HG02852 (cell line): ENCODE results near the gene OR10H5.
"Not testable (repeated sequence)": the region's sequence is repeated elsewhere in the genome, so short reads cannot be mapped to it uniquely, and the experiment has no call there.

Experiments used
- ATAC-seq: cut with Tn5 transposase; IDR thresholded peaks from one replicate; pipeline ENCODE4 v1.9.1; 2021; ENCODE audit warnings: mild to moderate bottlenecking, moderate library complexity; ENCODE audit not compliant: unreplicated experiment

Gene OR10H5

GRCh38 chr19:15811476-15811875, 24.0 kb downstream of the OR10H5 start:
- no peak for ATAC-seq

GRCh38 chr19:15812060-15812722, 24.7 kb downstream of the OR10H5 start:
- no peak for ATAC-seq

- no peak for ATAC-seq
Observed at GRCh38 chr19:15813916-15814315, 26.5 kb downstream of the OR10H5 start.

- no peak for ATAC-seq
Observed at GRCh38 chr19:15815306-15815705, 27.8 kb downstream of the OR10H5 start, which contains the start of gene OR10H1. OR10H1 (minus strand) TSS chr19:15815664; CDS start chr19:15808037, 7,627 bp downstream.

GRCh38 chr19:15820646-15821045, 33.2 kb downstream of the OR10H5 start:
- ATAC-seq, result no peak

GRCh38 chr19:15825753-15826152, 38.3 kb downstream of the OR10H5 start:
- ATAC-seq, result no peak

GRCh38 chr19:15828121-15828610, 40.7 kb downstream of the OR10H5 start:
- no peak for ATAC-seq

- ATAC-seq, result not testable (repeated sequence)
Observed at GRCh38 chr19:15828611-15829305, 41.3 kb downstream of the OR10H5 start.

GRCh38 chr19:15829306-15829698, 41.8 kb downstream of the OR10H5 start:
- ATAC-seq, result no peak

- no peak for ATAC-seq
Observed at GRCh38 chr19:15829786-15830185, 42.3 kb downstream of the OR10H5 start.

GRCh38 chr19:15831626-15832025, 44.2 kb downstream of the OR10H5 start:
- no peak for ATAC-seq

GRCh38 chr19:15834232-15834631, 46.8 kb downstream of the OR10H5 start:
- not testable (repeated sequence) for ATAC-seq

- ATAC-seq, result not testable (repeated sequence)
Observed at GRCh38 chr19:15835565-15836329, 48.3 kb downstream of the OR10H5 start.

- ATAC-seq, result peak; percentile 95
Observed at GRCh38 chr19:15836330-15837220, 49.1 kb downstream of the OR10H5 start.

- no peak for ATAC-seq
Observed at GRCh38 chr19:15837221-15837731, 49.8 kb downstream of the OR10H5 start.

- no peak for ATAC-seq
Observed at GRCh38 chr19:15838351-15838750, 50.9 kb downstream of the OR10H5 start.

- ATAC-seq, result not testable (repeated sequence)
Observed at GRCh38 chr19:15839888-15840287, 52.4 kb downstream of the OR10H5 start.

GRCh38 chr19:15840833-15841232, 53.4 kb downstream of the OR10H5 start:
- ATAC-seq, result no peak

- ATAC-seq, result no peak
Observed at GRCh38 chr19:15841875-15842569, 54.6 kb downstream of the OR10H5 start.
